Stimulated activated CD4-positive, alpha-beta T cell treated with anti-CD3 and anti-CD28 coated beads, Interleukin-15, amount 100 ng/mL, for 1 hour (primary cell): ENCODE measurements around the gene CD93.

Experiments
- DNase-seq, 2 donors: peaks; one replicate each; pipeline ENCODE4 v3.0.0-alpha.2; 2020; ENCODE audit warnings: low read depth in 1 of 2, low spot score in 1 of 2

The CD93 gene

GRCh38 chr20:23120936-23121750 is 35.0 kb upstream of the CD93 start:
- DNase-seq = no peak

DNA sequence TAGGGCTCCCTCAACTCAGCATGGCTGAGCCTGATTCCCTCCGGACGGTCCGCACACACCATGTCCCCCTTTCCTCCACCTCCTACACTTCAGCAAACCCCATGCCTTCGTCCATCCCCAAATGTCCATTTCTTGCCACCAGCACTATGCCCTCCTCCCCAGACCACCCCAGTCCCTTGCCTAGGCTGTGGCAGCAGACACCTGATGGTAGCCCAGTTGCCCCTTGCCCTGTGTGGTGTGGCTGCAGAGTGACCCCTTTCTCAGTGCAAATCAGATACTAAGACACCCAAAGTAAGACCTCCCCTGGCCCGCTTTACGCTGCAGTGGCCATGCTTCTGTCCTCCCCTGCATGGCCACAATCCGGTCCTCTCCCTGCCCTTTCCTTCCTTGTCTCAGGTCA is 34.1 kb upstream of the CD93 start:
- no peak for DNase-seq

GRCh38 chr20:23119456-23120216 is 33.5 kb upstream of the CD93 start:
- no peak for DNase-seq

GRCh38 chr20:23118766-23119165 is 32.6 kb upstream of the CD93 start:
- no peak for DNase-seq

- no peak for DNase-seq
These were observed 32.0 kb upstream of the CD93 start for GRCh38 chr20:23118144-23118543.

GRCh38 chr20:23117738-23118137 is 31.6 kb upstream of the CD93 start:
- no peak for DNase-seq

DNA sequence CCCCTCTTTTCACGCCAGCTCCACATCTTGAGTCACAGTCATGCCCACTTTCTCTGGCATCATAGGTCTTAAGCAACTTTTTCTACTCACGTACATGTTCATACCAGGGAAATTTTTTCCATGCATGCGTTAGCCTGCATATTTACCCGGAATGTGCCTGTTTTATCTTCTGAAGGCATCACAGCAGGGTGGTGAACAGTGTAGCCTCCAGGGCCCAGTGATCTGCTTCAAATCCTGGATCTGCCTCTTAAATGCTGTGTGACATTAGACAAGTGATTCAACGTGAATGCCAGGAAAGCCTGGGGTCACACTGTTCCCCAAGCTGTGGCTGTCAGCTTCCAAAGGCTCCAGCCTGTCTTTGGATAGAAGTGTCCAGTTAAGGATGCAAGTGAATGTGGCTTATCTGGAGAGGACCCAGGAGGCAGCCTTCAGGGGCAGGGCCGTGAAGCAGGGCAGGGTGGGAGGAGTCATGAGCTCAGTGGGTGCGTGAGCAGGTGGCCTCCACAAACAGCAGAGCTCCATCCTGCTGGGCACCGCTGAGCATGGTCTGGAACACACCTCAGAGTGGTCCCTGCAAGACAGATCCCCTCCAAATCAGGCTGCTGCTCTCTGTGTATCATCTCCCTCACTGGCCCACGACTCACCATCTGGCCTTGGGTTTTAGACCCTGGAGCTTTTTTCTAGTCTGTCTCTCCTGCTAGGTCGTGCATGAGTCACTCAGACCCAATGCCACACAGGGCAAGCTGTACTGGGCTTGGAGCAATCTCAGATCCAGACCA is 30.4 kb upstream of the CD93 start:
- DNase-seq = no peak

DNA sequence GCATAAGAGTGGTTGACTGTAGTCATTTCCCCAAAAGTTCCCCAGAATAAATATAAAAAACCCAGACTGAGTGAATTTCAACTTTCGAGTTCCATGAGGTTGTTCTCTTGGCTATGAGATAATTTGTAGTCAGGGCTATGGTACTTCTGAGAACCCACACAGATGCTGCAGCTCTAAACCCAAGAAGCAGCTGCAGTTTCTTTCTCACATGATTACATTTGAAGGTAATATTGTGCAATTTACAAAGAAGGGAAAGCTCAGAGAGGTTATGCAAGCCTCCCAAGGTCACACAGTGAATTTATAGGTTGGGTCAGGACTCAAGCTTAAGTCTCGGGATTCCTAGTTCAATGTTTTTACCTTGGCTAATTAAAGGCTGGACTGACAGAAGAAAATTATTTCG is 29.7 kb upstream of the CD93 start:
- no peak for DNase-seq

DNA sequence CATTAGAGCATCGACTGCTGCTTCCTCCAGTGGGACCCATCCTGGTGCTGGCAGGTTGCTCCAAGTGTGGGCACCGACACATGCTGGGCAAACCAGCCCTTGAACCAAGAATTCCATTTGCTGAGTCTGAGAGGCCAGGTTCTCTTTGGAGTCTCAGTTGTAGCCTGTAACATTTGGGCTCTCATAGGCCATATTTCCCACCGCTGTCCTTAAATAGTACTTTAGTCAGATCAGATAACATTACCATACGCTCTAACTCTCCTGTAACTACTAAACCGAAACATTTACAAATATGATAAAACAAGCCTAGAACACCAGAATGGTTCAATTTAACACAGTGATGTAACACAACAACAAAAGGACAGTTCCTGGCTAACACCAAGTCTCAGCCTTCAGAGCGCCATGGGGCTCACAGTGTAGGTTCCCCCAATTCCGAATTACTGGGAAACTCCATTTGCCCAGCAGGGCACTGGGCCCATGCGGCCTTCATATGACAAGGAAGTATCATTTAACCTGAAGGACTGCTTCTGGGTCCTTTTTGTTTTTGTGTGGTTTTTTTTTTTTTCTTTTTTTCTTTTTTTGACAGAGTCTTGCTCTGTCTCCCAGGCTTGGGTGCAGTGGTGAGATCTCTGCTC is 28.4 kb upstream of the CD93 start:
- no peak for DNase-seq

DNA sequence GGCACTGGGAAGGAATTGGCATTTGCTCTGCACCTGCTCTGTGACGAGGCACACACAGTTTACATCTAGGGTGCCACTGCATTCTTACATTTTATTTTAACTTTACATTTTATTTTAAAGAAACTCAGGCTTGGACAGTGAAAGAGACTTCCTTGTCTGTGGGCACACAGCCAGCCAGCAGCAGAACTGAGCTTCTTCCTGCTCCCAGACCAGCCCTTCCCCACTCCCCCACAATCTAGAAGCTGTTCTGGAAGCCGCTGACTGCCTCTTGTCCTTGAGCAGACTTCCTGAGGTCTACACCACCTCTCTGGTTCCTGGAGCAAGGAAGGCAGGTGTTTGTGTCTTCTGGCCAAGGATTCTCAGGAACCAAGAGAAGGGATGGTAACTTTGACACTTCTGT is 27.9 kb upstream of the CD93 start:
- DNase-seq = no peak

- DNase-seq = no peak
These were observed 26.5 kb upstream of the CD93 start for GRCh38 chr20:23112595-23112994.

DNA sequence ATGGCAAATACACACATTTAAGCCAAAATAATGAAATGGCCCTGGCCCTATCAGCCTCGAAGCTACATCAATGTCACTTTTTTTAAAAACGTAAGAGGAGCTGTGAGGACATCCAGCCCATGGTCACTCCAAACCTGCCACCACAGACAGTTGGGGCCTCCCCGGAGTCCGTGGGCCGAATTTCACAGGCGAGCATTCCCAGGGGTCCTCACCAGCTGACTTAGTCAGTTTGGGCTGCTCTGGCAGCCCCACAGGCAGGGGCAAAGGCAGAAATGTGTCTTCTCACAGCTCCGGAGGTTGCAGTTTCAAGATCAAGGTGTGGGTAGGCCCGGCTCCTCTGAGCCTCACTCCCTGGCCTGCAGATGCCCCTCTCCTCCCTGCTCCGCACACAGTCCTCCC is 25.8 kb upstream of the CD93 start:
- DNase-seq = no peak

DNA sequence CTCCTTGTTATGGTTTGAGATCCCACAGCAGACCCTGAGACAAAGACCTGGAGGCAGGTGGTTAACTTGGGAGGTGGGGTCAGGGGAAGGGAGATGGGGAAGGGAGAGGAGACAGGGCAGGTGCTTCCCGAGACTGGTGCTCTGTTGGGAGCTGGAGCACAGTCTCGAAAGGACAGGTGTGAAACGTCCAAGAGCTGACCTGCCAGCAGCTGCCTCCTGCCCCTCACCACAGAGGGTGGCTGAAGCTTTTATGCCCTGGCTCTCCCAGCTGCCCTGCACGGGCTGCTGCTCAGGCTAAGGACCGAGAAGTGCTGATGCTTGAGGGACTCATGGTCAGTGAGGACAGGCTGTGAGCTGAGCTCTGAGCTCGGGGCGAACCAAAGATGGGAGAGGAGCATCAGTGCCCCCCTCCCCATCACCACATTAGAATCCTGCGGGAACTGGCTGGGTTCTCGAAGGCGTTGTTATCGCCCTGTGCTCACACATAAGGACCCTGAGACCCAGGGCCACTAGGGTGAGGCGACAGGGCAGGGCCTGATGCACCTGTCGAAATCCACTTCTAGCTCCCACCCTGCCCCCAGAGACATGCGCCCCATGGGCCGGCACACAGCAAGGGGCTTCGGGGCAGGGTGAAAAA is 25.3 kb upstream of the CD93 start:
- DNase-seq = no peak

DNA sequence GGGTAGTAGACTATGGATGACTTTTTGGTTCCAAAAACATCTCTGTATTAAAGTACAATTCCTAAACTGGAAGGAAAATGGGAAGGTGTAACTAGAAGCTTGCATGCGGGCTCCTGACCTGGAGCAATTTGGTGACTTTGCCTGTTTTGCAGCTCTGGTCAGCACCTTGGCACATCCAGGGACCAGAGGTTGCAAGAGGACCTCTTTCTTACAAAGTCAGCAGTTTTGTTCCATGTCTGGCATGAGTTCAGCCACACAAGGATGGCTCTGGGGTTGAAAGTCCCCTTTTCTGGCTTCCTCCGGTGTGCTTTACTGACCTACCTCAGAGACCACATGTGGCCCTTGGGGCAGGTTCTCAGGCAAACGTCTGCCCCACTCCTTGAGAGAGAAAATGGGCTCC is 22.7 kb upstream of the CD93 start:
- DNase-seq = no peak

- no peak for DNase-seq
These were observed 21.3 kb upstream of the CD93 start for GRCh38 chr20:23107466-23107865.

- no peak for DNase-seq
These were observed 20.2 kb upstream of the CD93 start for GRCh38 chr20:23106271-23106851.

- DNase-seq = no peak
These were observed 19.1 kb upstream of the CD93 start for GRCh38 chr20:23105193-23105592.

DNA sequence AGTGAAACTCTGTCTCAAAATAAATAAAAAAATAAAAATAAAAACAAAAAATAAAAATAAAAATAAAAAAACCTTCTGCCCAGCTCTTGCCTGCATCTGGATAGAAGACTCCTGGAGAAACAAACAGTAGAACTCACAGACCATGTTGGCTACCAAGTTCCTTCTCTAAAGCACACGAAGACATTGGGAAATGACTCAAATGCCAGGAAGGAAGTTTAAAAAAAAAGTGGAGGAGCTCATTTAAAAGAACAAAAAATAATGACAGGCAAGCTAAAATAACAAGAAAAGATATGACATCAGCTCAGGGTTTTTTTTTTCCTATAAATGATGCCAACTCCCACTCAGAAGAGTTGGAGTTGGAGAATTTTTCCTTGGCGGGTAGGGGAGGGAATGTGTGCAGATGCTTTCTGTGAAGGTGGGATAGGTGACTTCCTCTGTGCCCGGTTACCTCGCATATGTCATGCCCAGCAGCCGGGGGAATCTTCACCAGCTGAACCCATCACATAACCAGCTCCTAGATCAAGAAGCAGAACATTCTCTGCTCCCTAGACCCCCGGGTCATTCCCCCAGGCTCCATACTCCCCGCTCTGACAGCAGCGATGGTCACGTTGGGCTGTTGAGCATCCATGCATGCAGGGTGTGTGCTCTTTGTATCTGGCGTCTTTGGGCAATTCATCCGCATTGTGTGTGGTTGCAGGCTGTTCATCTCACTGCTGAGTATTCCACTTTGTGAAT is 17.3 kb upstream of the CD93 start:
- DNase-seq = no peak

GRCh38 chr20:23101696-23102406 is 15.7 kb upstream of the CD93 start:
- DNase-seq = no peak
